ENCODE results near the gene EFNA5.

EFNA5 gene

GRCh38 chr5:107470295-107470582, 200.5 kb downstream of the EFNA5 start:
- ATAC-seq, result peak; percentile 26; the same call in 2 of the 3 replicates
- no peak for TF ChIP-seq ZFP30 (CRISPR knock-in tag; IDR thresholded peaks at IDR 0.05)
- no peak for TF ChIP-seq TCF4 (CRISPR knock-in tag; IDR thresholded peaks at IDR 0.05; ENCODE audit: borderline replicate concordance)
- TF ChIP-seq ZNF565 (CRISPR knock-in tag; conservative IDR thresholded peaks at IDR 0.05; ENCODE audit: low read depth), result no peak
- no peak for TF ChIP-seq ESRRG (CRISPR knock-in tag; IDR thresholded peaks at IDR 0.05)
- TF ChIP-seq OSR1 (CRISPR knock-in tag; IDR thresholded peaks at IDR 0.05), result no peak
- TF ChIP-seq ZC3H10 (CRISPR knock-in tag; IDR thresholded peaks at IDR 0.05), result no peak
- no peak for TF ChIP-seq GLIS3 (CRISPR knock-in tag; IDR thresholded peaks at IDR 0.05)
- no peak for TF ChIP-seq ISL1 (CRISPR knock-in tag; IDR thresholded peaks at IDR 0.05)
- TF ChIP-seq CSRNP3 (CRISPR knock-in tag; IDR thresholded peaks at IDR 0.05), result no peak
- no peak for TF ChIP-seq ZNF70 (CRISPR knock-in tag; IDR thresholded peaks at IDR 0.05)
- no peak for TF ChIP-seq TSHZ2 (CRISPR knock-in tag; IDR thresholded peaks at IDR 0.05)
- TF ChIP-seq BACH2 (CRISPR knock-in tag; IDR thresholded peaks at IDR 0.05; ENCODE audit: borderline replicate concordance), result no peak
- no peak for TF ChIP-seq TOX (CRISPR knock-in tag; IDR thresholded peaks at IDR 0.05; ENCODE audit: borderline replicate concordance)
- no peak for TF ChIP-seq CSDC2 (CRISPR knock-in tag; IDR thresholded peaks at IDR 0.05)
- TF ChIP-seq PATZ1 (CRISPR knock-in tag; IDR thresholded peaks at IDR 0.05; ENCODE audit: borderline replicate concordance), result no peak
- TF ChIP-seq ARNTL (CRISPR knock-in tag; IDR thresholded peaks at IDR 0.05; ENCODE audit: borderline replicate concordance, low read depth), result no peak
- TF ChIP-seq SNAI2 (CRISPR knock-in tag; IDR thresholded peaks at IDR 0.05), result no peak
- no peak for TF ChIP-seq PPARA (CRISPR knock-in tag; IDR thresholded peaks at IDR 0.05; ENCODE audit: borderline replicate concordance)

- TF ChIP-seq POU6F1 (CRISPR knock-in tag; IDR thresholded peaks at IDR 0.05; ENCODE audit: borderline replicate concordance, low read depth) (no peak), ISL1 (CRISPR knock-in tag; IDR thresholded peaks at IDR 0.05) (0 out of 2 replicates have a peak, but pooled peaks have one; percentile 16), RARB (CRISPR knock-in tag; IDR thresholded peaks at IDR 0.05) (no peak), TCF4 (CRISPR knock-in tag; IDR thresholded peaks at IDR 0.05; ENCODE audit: borderline replicate concordance) (no peak)
- ATAC-seq, result peak; percentile 80
Measured at GRCh38 chr5:107469485-107470294, 201.0 kb downstream of the EFNA5 start.

- ATAC-seq, result no peak
- TF ChIP-seq CSRNP3 (CRISPR knock-in tag; IDR thresholded peaks at IDR 0.05) (no peak), TCF4 (CRISPR knock-in tag; IDR thresholded peaks at IDR 0.05; ENCODE audit: borderline replicate concordance) (no peak)
Measured at GRCh38 chr5:107469064-107469463, 201.7 kb downstream of the EFNA5 start.
